Adrenal gland (tissue), 12 donors: ENCODE results near the gene DOCK4. TPM values are rescaled to one million over a fixed set of nuclear protein-coding genes. Genes with fewer than 3 reads are reported as not detected.

Source experiments
- DNase-seq, 7 donors: peaks; one replicate each; pipeline ENCODE4 v3.0.0-alpha.2; 2019 to 2020
- H3K27ac ChIP-seq, 5 donors: fragments of 200-600 bp; sonication (generic) in 4 of 5; 1 replicate in 3 of 5; 2 replicates in 2 of 5; pipeline versions ENCODE4 v1.5.1 to v1.8.0; 2016 to 2020; ENCODE audit warnings: mild to moderate bottlenecking in 1 of 5
- H3K27me3 ChIP-seq: fragments of 200-600 bp; 2 replicates; pipeline ENCODE4 v1.8.0; 2021
- H3K36me3 ChIP-seq, 2 donors: fragments of 200-600 bp; replicated peaks in 1 of 2; 1 replicate in 1 of 2; 2 replicates in 1 of 2; pipeline versions ENCODE4 v1.5.1 to v1.8.0; 2018 to 2022
- H3K4me1 ChIP-seq, 2 donors: fragments of 200-600 bp; replicated peaks in 1 of 2; 1 replicate in 1 of 2; 2 replicates in 1 of 2; pipeline versions ENCODE4 v1.5.1 to v1.8.0; 2018 to 2021
- H3K4me3 ChIP-seq, 4 donors: fragments of 200-600 bp; sonication (generic) in 3 of 4; one replicate each; pipeline ENCODE4 v1.5.1; 2016 to 2018
- H3K9me3 ChIP-seq, 3 donors: fragments of 200-600 bp; sonication (generic) in 1 of 3; replicated peaks in 1 of 3; 1 replicate in 2 of 3; 2 replicates in 1 of 3; pipeline versions ENCODE4 v1.5.1 to v1.8.0; 2016 to 2021
- POLR2A ChIP-seq, 2 donors: fragments of 450-650 bp; IDR thresholded peaks; one replicate each; pipeline ENCODE4 v1.6.1; 2017; ENCODE audit warnings: antibody characterized with exemption in 2 of 2, mild to moderate bottlenecking in 2 of 2, moderate library complexity in 1 of 2
- WGBS, 4 donors: extraction: QIAGEN DNeasy Blood & Tissue Kit in 2 of 4; methylation state at CpG; one replicate each; pipeline versions ENCODE4 v1.1.5 to v1.1.7; 2013 to 2017; 5-methylcytosine and 5-hydroxymethylcytosine counted together
- intact Hi-C, 2 donors: fragments of 100-400 bp; cut with DNase I; formaldehyde crosslinking; loops; one replicate each; pipeline versions ENCODE4 v1.14.1 to v1.15.0; 2022 to 2023
- polyA plus RNA-seq, 3 donors: library from polyadenylated mRNA; stranded (reverse); fragments of 200-250 nt in 2 of 3; fragments of 350-450 nt in 1 of 3; fragmentation: Illumina TruSeq in 1 of 3; extraction: RNeasy Lipid Tissue Mini Kit (QIAGEN cat#74804) in 1 of 3; gene quantifications; one replicate each; pipeline ENCODE4 v1.2.3, GENCODE V29; 2013 to 2014
- total RNA-seq, 9 donors: library from RNA; depleted of rRNA in 4 of 9; stranded (reverse); fragments of >200 nt in 4 of 9; fragments of 120-200 nt in 1 of 9; fragmentation: NEBNext Ultra II Directional in 1 of 9; extraction: Animal tissue kit (Norgen Biotek cat#: 25700) in 1 of 9; gene quantifications; one replicate each; pipeline versions ENCODE4 v1.1.0 to v1.2.4, GENCODE V29; 2013 to 2023
- TF ChIP-seq, protein P1 (sequence below), 6 experiments: fragments of 450-650 bp in 4 of 6; fragments of 200-600 bp in 2 of 6; sonication (generic) in 1 of 6; IDR thresholded peaks; 1 replicate in 5 of 6; 2 replicates in 1 of 6; pipeline versions ENCODE4 v1.5.1 to v1.8.0; 2016 to 2021; ENCODE audit warnings: antibody characterized with exemption in 6 of 6, mild to moderate bottlenecking in 2 of 6, moderate library complexity in 1 of 6
- donor health status: healthy with polysubstance abuse.
- donor health status: Bipolar disorder and iron deficiency.
- donor health status: DM: yes; HTN: yes; CAD: no.
- donor health status: DM: no; HTN: no; CAD: no.
- donor health status: DM: no; HTN: no; CAD: no.
- donor health status: DM: yes; HTN: yes; CAD: no.

DOCK4 gene
- total and polyA plus RNA-seq, 12 donors, result 6.2 to 37.6 (median 21.1) TPM

DNA sequence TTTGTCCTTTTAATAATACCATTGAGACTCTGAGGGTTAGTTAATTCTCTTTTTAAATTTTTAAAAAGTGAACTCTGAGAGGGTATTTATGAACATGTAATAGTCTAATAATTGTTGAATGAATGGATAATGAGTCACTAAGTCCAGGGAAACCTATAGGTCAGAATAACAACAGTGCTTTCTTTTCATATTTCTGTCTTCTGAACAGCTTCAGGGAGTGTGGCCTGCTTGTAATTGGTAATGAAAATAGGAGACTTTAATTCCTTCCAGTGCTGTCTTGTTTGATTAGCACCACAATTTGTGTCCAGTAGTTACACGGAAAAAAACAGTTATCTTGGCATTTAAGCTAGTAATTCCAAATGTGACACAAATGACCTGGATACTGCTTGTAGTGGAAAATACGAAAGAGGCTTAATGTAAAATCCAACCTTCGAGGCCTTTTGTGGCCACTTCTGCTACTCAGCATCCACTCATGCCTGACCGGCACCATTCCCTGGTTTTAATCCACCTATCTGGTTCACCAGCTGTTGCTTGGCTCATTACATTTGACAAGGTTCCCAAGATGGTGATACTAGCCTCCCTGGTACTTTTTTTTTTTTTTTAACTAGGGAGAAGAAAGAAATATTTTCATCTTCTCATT is 494.7 kb downstream of the DOCK4 start:
- no peaks in the 10 kb centered on the region for H3K9me3 ChIP-seq
- H3K4me1 ChIP-seq, result no peaks in the 10 kb centered on the region
- H3K4me3 ChIP-seq, result no peak overlapping the region
- no peak for DNase-seq
- no peak for TF ChIP-seq POLR2A (IDR thresholded peaks at IDR 0.05)
- H3K36me3 ChIP-seq, result no peaks in the 10 kb centered on the region
- H3K27me3 ChIP-seq, result no peaks in the 10 kb centered on the region
- WGBS, 4 donors, result 81 to 83% (median 82%) methylated on average over 4 of the region's 4 CpGs
- intact Hi-C loops, result no loop called here
- no peak overlapping the region for H3K27ac ChIP-seq

DNA sequence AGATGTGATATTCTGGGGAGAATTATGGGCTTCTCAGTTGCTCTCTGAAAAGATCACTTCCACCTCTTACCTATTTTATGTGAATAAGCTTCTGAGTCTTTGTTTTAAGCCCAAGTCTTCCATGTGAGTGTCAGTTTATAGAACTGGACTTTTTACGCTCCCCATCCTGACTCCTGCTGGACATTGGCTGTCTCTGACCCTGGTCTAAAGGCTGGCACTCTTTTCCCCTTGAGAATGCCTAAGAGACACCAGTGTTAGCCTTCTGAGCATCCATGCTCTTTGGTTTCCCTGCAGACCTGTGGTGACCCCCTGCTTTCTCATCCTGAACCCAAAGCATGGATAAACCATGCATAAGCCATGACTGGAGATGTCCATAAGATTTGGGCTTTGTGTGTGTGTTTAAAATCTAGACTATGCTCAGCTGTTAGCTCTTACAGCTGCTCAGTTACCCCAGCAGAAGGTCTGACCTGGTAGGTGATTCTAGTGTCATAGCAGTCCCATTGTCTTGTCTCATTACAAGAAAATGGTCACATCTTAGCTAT is 495.3 kb downstream of the DOCK4 start:
- Histone ChIP-seq H3K9me3 (no peaks in the 10 kb centered on the region), H3K27me3 (no peaks in the 10 kb centered on the region), H3K27ac (no peak overlapping the region), H3K4me1 (no peaks in the 10 kb centered on the region), H3K36me3 (no peaks in the 10 kb centered on the region), H3K4me3 (no peak overlapping the region)
- intact Hi-C loops, result no loop called here
- WGBS, 4 donors, result 90 to 94% (median 93%) methylated on average over 1 of the region's 1 CpG
- TF ChIP-seq, protein P1, sequence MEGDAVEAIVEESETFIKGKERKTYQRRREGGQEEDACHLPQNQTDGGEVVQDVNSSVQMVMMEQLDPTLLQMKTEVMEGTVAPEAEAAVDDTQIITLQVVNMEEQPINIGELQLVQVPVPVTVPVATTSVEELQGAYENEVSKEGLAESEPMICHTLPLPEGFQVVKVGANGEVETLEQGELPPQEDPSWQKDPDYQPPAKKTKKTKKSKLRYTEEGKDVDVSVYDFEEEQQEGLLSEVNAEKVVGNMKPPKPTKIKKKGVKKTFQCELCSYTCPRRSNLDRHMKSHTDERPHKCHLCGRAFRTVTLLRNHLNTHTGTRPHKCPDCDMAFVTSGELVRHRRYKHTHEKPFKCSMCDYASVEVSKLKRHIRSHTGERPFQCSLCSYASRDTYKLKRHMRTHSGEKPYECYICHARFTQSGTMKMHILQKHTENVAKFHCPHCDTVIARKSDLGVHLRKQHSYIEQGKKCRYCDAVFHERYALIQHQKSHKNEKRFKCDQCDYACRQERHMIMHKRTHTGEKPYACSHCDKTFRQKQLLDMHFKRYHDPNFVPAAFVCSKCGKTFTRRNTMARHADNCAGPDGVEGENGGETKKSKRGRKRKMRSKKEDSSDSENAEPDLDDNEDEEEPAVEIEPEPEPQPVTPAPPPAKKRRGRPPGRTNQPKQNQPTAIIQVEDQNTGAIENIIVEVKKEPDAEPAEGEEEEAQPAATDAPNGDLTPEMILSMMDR (IDR thresholded peaks at IDR 0.05), result no peak
- no peak for TF ChIP-seq POLR2A (IDR thresholded peaks at IDR 0.05)
- DNase-seq, result no peak

DNA sequence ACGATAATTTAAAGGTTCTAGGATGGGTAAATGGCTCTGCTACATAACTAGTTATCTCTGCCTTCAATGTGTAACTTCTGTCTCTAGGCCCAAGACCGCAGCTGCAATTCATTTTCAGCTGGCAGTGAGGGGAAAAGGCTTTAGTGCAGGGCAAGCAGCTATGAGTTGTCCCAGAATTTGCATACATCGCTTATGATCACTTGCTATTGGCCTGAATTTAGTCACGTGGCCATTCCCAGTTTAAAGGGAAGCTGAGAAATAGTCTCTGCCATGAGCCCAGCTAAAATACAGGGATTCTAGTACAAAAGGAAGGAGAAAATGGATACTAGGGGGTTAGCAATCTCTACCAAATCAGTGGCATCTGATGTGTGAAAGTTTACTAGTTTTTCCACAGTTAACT is 498.1 kb downstream of the DOCK4 start:
- Histone ChIP-seq H3K36me3 (no peaks in the 10 kb centered on the region), H3K4me3 (no peak overlapping the region), H3K9me3 (no peaks in the 10 kb centered on the region), H3K27me3 (no peaks in the 10 kb centered on the region), H3K27ac (no peak overlapping the region), H3K4me1 (no peaks in the 10 kb centered on the region)
- DNase-seq, result no peak
- TF ChIP-seq POLR2A (IDR thresholded peaks at IDR 0.05), result no peak
- TF ChIP-seq, protein P1 (IDR thresholded peaks at IDR 0.05), result no peak
- intact Hi-C loops, result no loop called here
- WGBS, 4 donors, result 79 to 87% (median 83%) methylated on average over 4 of the region's 4 CpGs

DNA sequence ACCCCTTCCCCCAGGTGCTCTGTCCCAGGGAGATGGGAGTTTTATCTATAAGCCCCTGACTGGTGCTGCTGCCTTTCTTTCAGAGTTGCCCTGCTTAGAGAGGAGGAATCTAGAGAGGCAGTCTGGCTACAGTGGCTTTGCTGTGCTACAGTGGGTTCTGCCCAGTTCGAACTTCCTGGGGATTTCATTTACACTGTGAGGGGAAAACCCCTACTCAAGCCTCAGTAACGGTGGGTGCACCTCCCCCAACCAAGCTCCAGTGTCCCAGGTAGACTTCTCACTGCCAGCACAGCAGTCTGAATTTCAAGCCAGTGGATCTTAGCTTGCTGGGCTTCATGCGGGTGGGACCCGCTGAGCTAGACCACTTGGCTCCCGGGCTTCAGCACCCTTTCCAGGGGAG is 500.4 kb downstream of the DOCK4 start:
- no peaks in the 10 kb centered on the region for H3K36me3 ChIP-seq
- DNase-seq, result no peak
- no peak overlapping the region for H3K4me3 ChIP-seq
- WGBS, 4 donors, result 84 to 93% (median 87%) methylated on average over 4 to 5 of the region's 5 CpGs
- no peaks in the 10 kb centered on the region for H3K9me3 ChIP-seq
- H3K27ac ChIP-seq, result no peak overlapping the region
- no peak for TF ChIP-seq POLR2A (IDR thresholded peaks at IDR 0.05)
- TF ChIP-seq, protein P1 (IDR thresholded peaks at IDR 0.05), result no peak
- H3K4me1 ChIP-seq, result no peaks in the 10 kb centered on the region
- H3K27me3 ChIP-seq, result no peaks in the 10 kb centered on the region
- intact Hi-C loops, result no loop called here

DNA sequence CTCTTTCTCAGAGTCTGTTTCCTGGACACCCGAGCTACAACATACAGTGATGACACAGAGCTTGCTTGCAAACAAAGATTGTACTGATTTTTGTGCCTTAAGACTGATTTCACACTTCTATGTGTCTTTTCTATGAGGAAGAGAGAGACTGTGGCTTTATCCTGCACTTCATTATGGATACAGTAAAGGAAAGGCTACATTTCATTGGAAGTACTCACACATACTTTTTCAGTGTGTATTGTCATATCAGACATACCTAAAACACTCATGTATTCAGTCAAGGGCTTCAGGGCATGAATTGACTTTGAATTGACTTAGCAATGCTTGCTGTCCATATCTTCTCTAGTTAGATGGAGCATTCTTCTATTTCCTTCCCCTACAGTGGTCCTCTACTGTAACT is 508.4 kb downstream of the DOCK4 start:
- no peaks in the 10 kb centered on the region for H3K4me1 ChIP-seq
- H3K27ac ChIP-seq, result no peak overlapping the region
- intact Hi-C loops, result no loop called here
- no peak for DNase-seq
- 63 to 81% (median 77%) methylated on average over 1 of the region's 1 CpG for WGBS, 4 donors
- H3K36me3 ChIP-seq, result no peaks in the 10 kb centered on the region
- no peak overlapping the region for H3K4me3 ChIP-seq
- H3K27me3 ChIP-seq, result no peaks in the 10 kb centered on the region
- TF ChIP-seq POLR2A (IDR thresholded peaks at IDR 0.05), result no peak
- TF ChIP-seq, protein P1 (IDR thresholded peaks at IDR 0.05), result no peak
- no peaks in the 10 kb centered on the region for H3K9me3 ChIP-seq
